NCI-H1694 treated with DMSO at 0.1 percent for 48 hours (cell line): Measurements from ENCODE around the gene TAS2R16.
"Not testable (repeated sequence)": the region's sequence is repeated elsewhere in the genome, so short reads cannot be mapped to it uniquely, and the experiment has no call there.

Experiments used
- DNase-seq: peaks from one replicate; lab custom pipeline; 2025; lab: John Stamatoyannopoulos, UW

The TAS2R16 gene

DNA sequence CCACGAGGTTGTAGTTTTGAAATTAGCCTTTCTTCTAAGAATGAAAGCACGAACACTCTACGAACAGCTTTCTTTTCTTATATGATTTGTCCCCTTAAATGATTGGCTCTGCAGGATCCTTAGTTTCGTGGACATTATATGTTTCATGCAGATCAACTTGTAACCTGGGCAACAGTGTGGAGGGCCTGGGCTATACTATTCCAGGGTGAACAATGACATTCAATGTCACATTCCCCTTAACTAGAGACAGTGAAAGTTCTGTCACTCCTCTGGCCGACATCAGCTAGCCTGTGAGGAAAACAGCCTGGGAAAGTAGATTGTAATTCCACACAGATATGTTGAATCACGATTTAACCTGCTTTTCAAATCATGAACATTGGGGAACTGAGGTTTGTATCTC lies 23.4 kb downstream of the TAS2R16 start:
- no peak for DNase-seq

DNA sequence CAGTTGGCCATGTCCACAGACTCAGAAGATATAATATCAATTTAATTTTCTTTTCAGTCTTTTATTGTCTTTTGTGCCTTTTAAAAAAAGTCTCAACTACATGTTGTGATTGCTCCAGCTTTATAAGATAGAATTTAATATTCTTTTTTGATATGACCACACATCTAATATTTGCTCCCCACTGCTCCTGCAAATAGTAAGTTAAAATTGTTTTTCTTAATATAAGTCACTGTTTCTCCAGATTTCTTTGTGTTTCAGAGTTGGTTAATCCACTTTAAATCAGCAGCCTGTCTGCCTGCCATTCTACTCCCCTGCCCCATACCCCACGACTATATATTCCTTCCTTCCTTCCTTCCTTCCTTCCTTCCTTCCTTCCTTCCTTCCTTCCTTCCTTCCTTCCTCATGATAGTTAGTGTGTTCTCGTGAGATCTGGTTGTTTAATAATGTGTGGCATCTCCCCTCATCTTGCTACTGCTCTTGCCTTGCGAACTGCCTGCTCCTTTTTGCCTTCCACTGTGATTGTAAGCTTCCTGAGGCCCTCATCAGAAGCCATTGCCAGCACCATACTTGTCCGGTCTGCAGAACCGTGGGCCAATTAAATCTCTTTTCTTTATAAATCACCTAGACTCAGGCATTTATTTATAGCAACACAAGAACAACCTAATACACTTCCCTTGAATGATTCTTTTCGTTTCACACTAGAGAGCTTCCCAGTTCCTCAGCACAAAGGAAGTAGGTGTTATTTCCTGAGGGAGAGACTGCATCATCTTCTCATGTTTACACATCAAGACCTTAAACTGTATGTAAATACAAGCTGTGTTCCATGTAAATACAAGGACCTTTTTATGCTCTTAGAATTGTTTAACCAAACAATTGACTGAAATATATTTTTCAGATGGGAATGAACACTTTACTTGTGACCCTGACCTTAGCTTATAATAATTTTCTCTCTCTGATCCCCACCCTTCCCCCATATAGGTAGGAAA lies 24.5 kb downstream of the TAS2R16 start:
- no peak for DNase-seq

DNA sequence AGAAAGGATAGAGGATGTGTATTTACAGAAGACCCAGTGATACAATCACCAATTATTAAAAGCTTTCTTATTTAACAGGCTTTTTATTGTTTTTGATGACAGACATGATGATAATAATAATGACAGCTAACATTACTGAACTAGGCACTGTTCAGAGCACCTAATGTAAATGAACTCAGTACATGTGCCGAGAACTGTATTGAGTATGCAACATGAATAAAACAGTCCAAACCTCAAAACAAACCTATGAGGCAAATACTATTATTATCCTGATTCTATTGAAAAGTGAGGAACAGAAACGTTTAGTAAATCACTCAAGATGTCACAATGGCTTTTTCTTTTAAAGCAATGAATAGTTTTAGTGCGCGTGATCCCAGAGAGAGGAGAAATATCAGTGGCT lies 27.1 kb downstream of the TAS2R16 start:
- DNase-seq = no peak

DNA sequence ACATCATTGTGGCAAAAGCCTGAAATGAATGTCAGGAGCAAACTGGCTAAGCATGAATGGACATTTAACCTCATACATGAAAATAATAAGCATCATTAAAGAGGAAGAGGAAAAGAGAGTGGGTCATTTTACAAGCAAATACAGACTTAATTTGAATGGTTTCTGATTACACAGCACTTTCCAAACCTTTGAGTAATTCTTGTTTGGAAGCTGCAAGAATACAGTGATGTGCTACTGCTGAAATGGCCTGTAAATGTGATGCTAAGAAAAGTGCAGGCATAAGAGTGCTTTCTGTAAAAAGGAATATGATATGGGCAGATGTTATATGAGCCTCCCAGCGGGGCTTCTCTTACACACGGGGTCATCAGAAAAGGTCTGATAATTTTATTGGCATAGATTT lies 30.2 kb downstream of the TAS2R16 start:
- no peak for DNase-seq

DNA sequence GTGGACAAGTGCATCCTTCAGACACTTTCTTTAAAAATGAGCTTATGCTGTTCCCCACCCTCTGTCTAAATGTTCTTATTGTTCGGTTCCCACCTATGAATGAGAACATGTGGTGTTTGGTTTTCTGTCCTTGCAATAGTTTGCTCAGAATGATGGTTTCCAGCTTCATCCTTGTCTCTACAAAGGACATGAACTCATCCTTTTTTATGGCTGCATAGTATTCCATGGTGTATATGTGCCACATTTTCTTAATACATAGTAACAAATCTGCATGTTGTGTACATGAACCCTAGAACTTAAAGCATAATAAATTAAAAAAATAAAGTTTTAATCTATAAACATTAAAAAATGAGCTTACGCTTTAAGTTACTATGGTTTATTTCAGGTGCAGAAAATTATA lies 41.8 kb downstream of the TAS2R16 start:
- not testable (repeated sequence) for DNase-seq

DNA sequence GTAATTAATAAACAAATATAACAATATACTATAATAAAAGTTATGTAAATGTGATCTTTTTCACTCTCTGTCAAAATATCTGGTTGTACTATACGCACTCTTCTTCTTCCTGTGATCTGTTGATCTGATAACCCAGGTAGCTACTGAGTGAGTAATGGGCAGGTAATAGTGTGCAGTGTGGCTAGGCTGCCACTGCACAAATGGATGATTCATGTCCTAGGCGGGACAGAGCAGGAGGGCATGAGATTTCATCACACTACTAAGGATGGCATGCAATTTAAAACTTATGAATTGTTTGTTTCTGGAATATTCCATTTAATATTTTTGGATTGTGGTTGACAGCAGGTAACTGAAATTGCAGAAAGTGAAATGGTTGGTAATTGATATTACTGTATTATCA lies 44.5 kb downstream of the TAS2R16 start:
- DNase-seq = no peak

DNA sequence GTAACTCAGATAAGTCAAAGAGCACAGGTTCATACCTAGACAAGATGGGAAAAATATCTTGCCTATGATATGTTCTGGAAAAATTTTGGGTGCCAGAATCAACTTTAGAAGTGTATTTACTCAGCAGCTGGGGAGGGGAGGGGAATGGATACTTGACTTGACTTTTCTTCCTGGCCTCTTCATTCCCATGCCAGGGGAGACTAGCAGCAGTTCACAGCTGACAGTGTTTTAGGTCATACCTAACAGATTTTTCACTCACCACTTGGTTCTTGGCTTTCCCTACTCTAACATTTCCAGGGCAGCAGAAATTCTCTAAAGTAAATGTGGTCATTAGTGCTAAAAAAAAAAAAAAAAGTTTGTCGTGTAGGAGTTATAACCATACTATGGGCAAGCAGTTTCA lies 46.3 kb downstream of the TAS2R16 start:
- no peak for DNase-seq
